Right atrium auricular region (tissue), 2 donors: ENCODE data around the gene DCHS1. TPM values are rescaled to one million over a fixed set of nuclear protein-coding genes. Genes with fewer than 3 reads are reported as not detected.

Experiments used
- DNase-seq: peaks from one replicate; pipeline ENCODE4 v3.0.0-alpha.2; 2019; ENCODE audit warnings: low spot score
- H3K27ac ChIP-seq, 2 donors: fragments of 200-600 bp; sonication (generic); 1 replicate in 1 of 2; 2 replicates in 1 of 2; pipeline ENCODE4 v1.5.1; 2016 to 2019
- H3K27me3 ChIP-seq, 2 donors: fragments of 200-600 bp; sonication (generic); one replicate each; pipeline versions ENCODE4 v1.5.1 to v1.6.0; 2017 to 2019
- H3K36me3 ChIP-seq: fragments of 200-600 bp; sonication (generic); one replicate; pipeline ENCODE4 v1.5.1; 2016
- H3K4me1 ChIP-seq, 2 donors: fragments of 200-600 bp; sonication (generic); one replicate each; pipeline versions ENCODE4 v1.5.1 to v1.6.0; 2017 to 2019
- H3K4me3 ChIP-seq, 2 donors: fragments of 200-600 bp; sonication (generic); 1 replicate in 1 of 2; 2 replicates in 1 of 2; pipeline ENCODE4 v1.5.1; 2017 to 2019; ENCODE audit warnings: mild to moderate bottlenecking in 1 of 2, moderate library complexity in 1 of 2
- H3K9me3 ChIP-seq, 2 donors: fragments of 200-600 bp; sonication (generic); one replicate each; pipeline ENCODE4 v1.5.1; 2019
- CTCF ChIP-seq, 2 donors: fragments of 200-600 bp; sonication (generic); IDR thresholded peaks; one replicate each; pipeline ENCODE4 v1.5.1; 2019; ENCODE audit warnings: antibody characterized with exemption in 2 of 2
- total RNA-seq, 2 donors: library from RNA; depleted of rRNA; stranded (reverse); fragments of >200 nt; gene quantifications; one replicate each; pipeline ENCODE4 v1.1.0, GENCODE V29; 2016

Gene DCHS1
- total RNA-seq, 2 donors from 2014 or later: 9.3 to 23.0 TPM

GRCh38 chr11:6613496-6613895, 42.1 kb downstream of the DCHS1 start:
- H3K27me3 ChIP-seq: no peaks in the 10 kb centered on the region
- no peak overlapping the region for H3K4me3 ChIP-seq
- peaks cover 0 to 51% of the 10 kb centered on the region in 2 donors for H3K4me1 ChIP-seq
- no peak for TF ChIP-seq CTCF (IDR thresholded peaks at IDR 0.05)
- H3K27ac ChIP-seq: peak overlapping the region; percentile 97
- DNase-seq: no peak
- H3K36me3 ChIP-seq: peaks cover 41% of the 10 kb centered on the region
- no peaks in the 10 kb centered on the region for H3K9me3 ChIP-seq

- Histone ChIP-seq H3K36me3 (peaks cover 51% of the 10 kb centered on the region), H3K4me1 (peaks cover 0 to 51% of the 10 kb centered on the region in 2 donors)
- peak; percentile 34 to 44 for TF ChIP-seq CTCF (IDR thresholded peaks at IDR 0.05)
Observed at GRCh38 chr11:6612213-6613041, 43.2 kb downstream of the DCHS1 start, which contains the start of gene TAF10. Gene TAF10 (minus strand): TSS chr11:6612216. CDS start chr11:6612189, 27 bp downstream.

GRCh38 chr11:6611963-6612212, 43.7 kb downstream of the DCHS1 start:
- no peak for TF ChIP-seq CTCF (IDR thresholded peaks at IDR 0.05)
- H3K36me3 ChIP-seq: peaks cover 54% of the 10 kb centered on the region
- H3K9me3 ChIP-seq: no peaks in the 10 kb centered on the region
- no peak for DNase-seq
- peaks cover 0 to 51% of the 10 kb centered on the region in 2 donors for H3K4me1 ChIP-seq
- H3K27me3 ChIP-seq: no peaks in the 10 kb centered on the region
- peak overlapping the region; percentile 97 for H3K27ac ChIP-seq
- peak overlapping the region; percentile 66 to 83 for H3K4me3 ChIP-seq

More at GRCh38 chr11:6612213-6613041, 43.2 kb downstream of the DCHS1 start, which contains the start of gene TAF10:
- Histone ChIP-seq H3K27ac (peak within 1 kb of the TSS; percentile 97), H3K9me3 (no peaks in the 10 kb centered on the region), H3K27me3 (no peaks in the 10 kb centered on the region), H3K4me3 (peak within 1 kb of the TSS; percentile 66 to 83)
- DNase-seq: peak; percentile 97

- DNase-seq: no peak
- H3K27ac ChIP-seq: peak overlapping the region; percentile 97
- H3K27me3 ChIP-seq: no peaks in the 10 kb centered on the region
- peaks cover 0 to 57% of the 10 kb centered on the region in 2 donors for H3K4me1 ChIP-seq
- no peak for TF ChIP-seq CTCF (IDR thresholded peaks at IDR 0.05)
- H3K4me3 ChIP-seq: peak overlapping the region; percentile 66 to 83
- peaks cover 54% of the 10 kb centered on the region for H3K36me3 ChIP-seq
- H3K9me3 ChIP-seq: no peaks in the 10 kb centered on the region
Observed at GRCh38 chr11:6611092-6611962, 44.3 kb downstream of the DCHS1 start.

- DNase-seq: no peak
- Histone ChIP-seq H3K27ac (peak overlapping the region; percentile 97), H3K36me3 (peaks cover 50% of the 10 kb centered on the region), H3K27me3 (no peaks in the 10 kb centered on the region), H3K4me1 (peaks cover 0 to 64% of the 10 kb centered on the region in 2 donors), H3K9me3 (no peaks in the 10 kb centered on the region), H3K4me3 (no peak overlapping the region)
- TF ChIP-seq CTCF (IDR thresholded peaks at IDR 0.05): no peak
Observed at GRCh38 chr11:6610591-6610990, 45.0 kb downstream of the DCHS1 start.
